Epithelial cell of proximal tubule (primary cell): ENCODE results near the gene EIPR1. TPM values are rescaled to one million over a fixed set of nuclear protein-coding genes. Genes with fewer than 3 reads are reported as not detected.

Experiments used
- DNase-seq: peaks from one replicate; pipeline ENCODE4 v3.0.0-alpha.2; 2011; ENCODE audit warnings: low read depth
- H3K4me3 ChIP-seq: 2 replicates; pipeline ENCODE4 v1.5.1; 2011; ENCODE audit warnings: low read depth, mild to moderate bottlenecking, low read length
- CTCF ChIP-seq: conservative IDR thresholded peaks from 2 replicates; pipeline ENCODE4 v1.5.1; 2012; ENCODE audit warnings: low read depth, mild to moderate bottlenecking, low read length
- total RNA-seq: library from RNA; depleted of rRNA; stranded (reverse); fragments of >200 nt; gene quantifications from 2 replicates; pipeline ENCODE4 v1.2.3, GENCODE V29; 2015

The EIPR1 gene
- total RNA-seq, 1 donor from 2014 or later, result 43.9 TPM

DNA sequence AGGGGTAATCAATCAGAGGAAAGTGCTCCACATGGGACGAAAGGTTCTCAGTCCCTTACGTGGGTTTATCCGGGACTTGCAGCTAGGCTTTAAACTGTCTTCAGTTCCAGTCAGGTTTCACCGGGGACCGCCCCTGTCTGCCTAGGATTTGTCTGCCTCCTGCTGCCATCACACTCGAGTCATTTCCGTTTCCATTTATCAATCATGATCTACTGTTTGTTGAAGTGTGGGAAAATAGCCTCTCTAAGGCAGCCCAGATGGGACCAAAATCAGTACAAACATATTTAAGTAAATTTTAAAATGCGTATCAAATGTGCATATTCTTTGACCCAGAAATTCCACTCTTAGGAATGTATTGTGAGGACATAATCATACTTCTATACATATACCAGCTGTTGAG, 12.4 kb upstream of the EIPR1 start:
- H3K4me3 ChIP-seq, result no peak overlapping the region
- no peak for DNase-seq
- TF ChIP-seq CTCF, result no peak

DNA sequence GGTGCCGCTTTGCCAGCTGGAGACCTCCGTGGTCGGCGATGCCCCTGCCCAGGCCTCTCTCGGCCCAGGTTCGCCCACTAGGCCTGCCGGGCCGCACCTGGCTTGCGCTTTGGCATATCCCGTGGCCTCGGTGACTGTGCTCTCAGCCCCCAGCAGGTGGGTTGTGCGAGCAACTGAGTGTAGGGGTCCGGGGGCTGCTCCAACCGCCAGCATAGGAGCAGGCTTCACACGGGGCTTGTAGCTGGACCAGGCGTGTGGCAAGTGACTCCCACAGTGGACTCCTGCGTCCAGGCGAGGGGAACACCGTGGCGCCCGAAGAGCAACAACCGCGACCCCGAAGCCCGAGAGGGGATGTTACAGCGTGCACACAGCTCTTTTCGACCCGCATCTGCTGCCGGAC, 11.6 kb upstream of the EIPR1 start:
- no peak overlapping the region for H3K4me3 ChIP-seq
- DNase-seq, result no peak
- TF ChIP-seq CTCF, result no peak

DNA sequence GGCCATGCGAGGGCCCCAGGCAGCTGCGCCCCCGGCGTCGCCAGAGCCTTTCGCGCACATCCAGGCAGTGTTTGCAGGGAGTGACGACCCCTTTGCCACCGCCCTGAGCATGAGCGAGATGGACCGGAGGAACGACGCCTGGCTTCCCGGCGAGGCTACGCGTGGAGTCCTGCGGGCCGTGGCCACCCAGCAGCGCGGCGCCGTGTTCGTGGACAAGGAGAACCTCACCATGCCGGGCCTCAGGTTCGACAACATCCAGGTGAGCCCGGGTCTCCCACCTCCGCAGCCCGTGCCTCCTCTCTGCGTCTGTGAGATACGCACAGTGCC, 10.8 kb upstream of the EIPR1 start:
- no peak for DNase-seq
- TF ChIP-seq CTCF, result no peak
- no peak overlapping the region for H3K4me3 ChIP-seq

- TF ChIP-seq CTCF, result no peak
- DNase-seq, result no peak
- H3K4me3 ChIP-seq, result no peak overlapping the region
These were observed 10.2 kb upstream of the EIPR1 start for GRCh38 chr2:3387644-3388411.

DNA sequence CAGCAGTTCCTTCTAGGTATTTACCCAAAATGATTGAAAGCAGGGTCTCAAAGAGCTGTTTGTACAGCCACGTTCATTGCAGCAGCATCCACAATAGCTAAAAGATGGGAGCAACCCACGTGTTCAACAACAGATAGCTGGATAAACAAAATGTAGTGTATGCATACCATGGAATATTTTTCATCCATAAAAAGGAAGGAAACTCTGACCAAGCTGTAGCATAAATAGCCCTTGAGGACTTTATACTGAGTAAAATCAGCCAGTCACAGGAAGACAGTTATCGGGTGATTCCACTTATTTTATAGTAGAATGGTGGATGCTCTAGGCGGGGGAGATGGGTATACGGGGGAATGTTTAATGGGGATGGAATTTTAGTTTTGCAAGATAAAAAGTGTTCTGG, 9.4 kb upstream of the EIPR1 start:
- H3K4me3 ChIP-seq, result no peak overlapping the region
- no peak for DNase-seq
- no peak for TF ChIP-seq CTCF

GRCh38 chr2:3386448-3386958, 8.9 kb upstream of the EIPR1 start:
- TF ChIP-seq CTCF, result no peak
- no peak for DNase-seq

More at GRCh38 chr2:3386448-3386958, 8.9 kb upstream of the EIPR1 start:
- H3K4me3 ChIP-seq, result no peak overlapping the region
